ENCODE data around the gene DEPDC1B. TPM values are rescaled to one million over a fixed set of nuclear protein-coding genes. Genes with fewer than 3 reads are reported as not detected.
"Not testable (repeated sequence)": the region's sequence is repeated elsewhere in the genome, so short reads cannot be mapped to it uniquely, and the experiment has no call there.

Gene DEPDC1B
- total RNA-seq, 1 donor from 2014 or later, result 0.74 TPM

DNA sequence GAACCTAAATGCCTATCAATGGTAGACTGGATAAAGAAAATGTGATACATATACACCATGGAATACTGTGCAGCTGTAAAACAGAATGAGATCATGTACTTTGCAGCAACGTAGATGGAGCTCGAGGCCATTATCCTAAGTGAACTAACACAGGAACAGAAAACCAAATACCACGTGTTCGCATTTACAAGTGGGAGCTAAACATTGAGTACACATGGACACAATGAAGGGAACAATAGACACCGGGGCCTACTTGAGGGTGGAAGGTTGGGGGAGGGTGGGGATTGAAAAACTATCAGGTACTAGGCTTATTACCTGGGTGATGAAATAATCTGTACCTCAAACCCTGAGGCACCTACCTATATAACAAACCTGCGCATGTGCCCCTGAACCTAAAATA lies 22.4 kb upstream of the DEPDC1B start:
- no peak for DNase-seq (ENCODE audit: extremely low spot score in 2 of 2)
- no peaks in the 10 kb centered on the region for H3K9me3 ChIP-seq
- no peaks in the 10 kb centered on the region for H3K4me1 ChIP-seq
- no peak overlapping the region for H3K27ac ChIP-seq
- intact Hi-C loops (cut with DNase I), result no loop called here
- no peaks in the 10 kb centered on the region for H3K36me3 ChIP-seq
- TF ChIP-seq, protein P1, sequence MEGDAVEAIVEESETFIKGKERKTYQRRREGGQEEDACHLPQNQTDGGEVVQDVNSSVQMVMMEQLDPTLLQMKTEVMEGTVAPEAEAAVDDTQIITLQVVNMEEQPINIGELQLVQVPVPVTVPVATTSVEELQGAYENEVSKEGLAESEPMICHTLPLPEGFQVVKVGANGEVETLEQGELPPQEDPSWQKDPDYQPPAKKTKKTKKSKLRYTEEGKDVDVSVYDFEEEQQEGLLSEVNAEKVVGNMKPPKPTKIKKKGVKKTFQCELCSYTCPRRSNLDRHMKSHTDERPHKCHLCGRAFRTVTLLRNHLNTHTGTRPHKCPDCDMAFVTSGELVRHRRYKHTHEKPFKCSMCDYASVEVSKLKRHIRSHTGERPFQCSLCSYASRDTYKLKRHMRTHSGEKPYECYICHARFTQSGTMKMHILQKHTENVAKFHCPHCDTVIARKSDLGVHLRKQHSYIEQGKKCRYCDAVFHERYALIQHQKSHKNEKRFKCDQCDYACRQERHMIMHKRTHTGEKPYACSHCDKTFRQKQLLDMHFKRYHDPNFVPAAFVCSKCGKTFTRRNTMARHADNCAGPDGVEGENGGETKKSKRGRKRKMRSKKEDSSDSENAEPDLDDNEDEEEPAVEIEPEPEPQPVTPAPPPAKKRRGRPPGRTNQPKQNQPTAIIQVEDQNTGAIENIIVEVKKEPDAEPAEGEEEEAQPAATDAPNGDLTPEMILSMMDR (IDR thresholded peaks at IDR 0.05), result no peak
- TF ChIP-seq POLR2A (IDR thresholded peaks at IDR 0.05), result no peak
- no peak for TF ChIP-seq POLR2AphosphoS5 (IDR thresholded peaks at IDR 0.05; ENCODE audit: insufficient read depth in 1 of 2, low read depth in 1 of 2)
- no peak overlapping the region for H3K4me3 ChIP-seq
- H3K27me3 ChIP-seq, result no peaks in the 10 kb centered on the region

DNA sequence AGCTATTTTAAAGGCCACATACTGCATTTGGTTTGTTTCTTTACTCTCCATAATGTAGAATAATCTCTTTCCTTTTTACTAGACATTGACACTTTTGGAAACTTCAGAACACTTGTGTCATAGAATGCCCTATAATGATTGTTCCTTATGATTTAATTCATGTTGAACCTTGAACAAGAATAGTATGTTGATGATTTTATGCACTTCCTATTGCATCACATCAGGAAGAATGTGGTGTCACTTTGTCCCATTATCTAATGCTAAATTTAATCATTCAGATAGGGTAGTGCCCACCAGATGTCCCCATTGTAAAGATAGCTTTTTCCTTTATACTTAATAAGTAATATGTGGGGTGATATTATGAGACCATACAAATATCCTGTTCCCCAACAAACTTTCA lies 19.4 kb upstream of the DEPDC1B start:
- H3K4me1 ChIP-seq, result no peaks in the 10 kb centered on the region
- no peak for TF ChIP-seq POLR2AphosphoS5 (IDR thresholded peaks at IDR 0.05; ENCODE audit: insufficient read depth in 1 of 2, low read depth in 1 of 2)
- TF ChIP-seq, protein P1 (IDR thresholded peaks at IDR 0.05), result no peak
- TF ChIP-seq POLR2A (IDR thresholded peaks at IDR 0.05), result no peak
- intact Hi-C loops (cut with DNase I), result no loop called here
- no peaks in the 10 kb centered on the region for H3K9me3 ChIP-seq
- no peaks in the 10 kb centered on the region for H3K27me3 ChIP-seq
- no peaks in the 10 kb centered on the region for H3K36me3 ChIP-seq
- H3K27ac ChIP-seq, result no peak overlapping the region
- no peak for DNase-seq (ENCODE audit: extremely low spot score in 2 of 2)
- no peak overlapping the region for H3K4me3 ChIP-seq

GRCh38 chr5:60718166-60718892 lies 18.4 kb upstream of the DEPDC1B start:
- Histone ChIP-seq H3K27ac (no peak overlapping the region), H3K36me3 (no peaks in the 10 kb centered on the region), H3K27me3 (no peaks in the 10 kb centered on the region), H3K4me1 (no peaks in the 10 kb centered on the region), H3K9me3 (no peaks in the 10 kb centered on the region), H3K4me3 (no peak overlapping the region)
- no peak for DNase-seq (ENCODE audit: extremely low spot score in 2 of 2)
- TF ChIP-seq POLR2A (IDR thresholded peaks at IDR 0.05) (no peak), POLR2AphosphoS5 (IDR thresholded peaks at IDR 0.05; ENCODE audit: insufficient read depth in 1 of 2, low read depth in 1 of 2) (no peak)
- TF ChIP-seq, protein P1 (IDR thresholded peaks at IDR 0.05), result no peak
- intact Hi-C loops (cut with DNase I), result no loop called here

- H3K27me3 ChIP-seq; H3K4me1 ChIP-seq; H3K36me3 ChIP-seq; DNase-seq (ENCODE audit: extremely low spot score in 2 of 2); intact Hi-C loops (cut with DNase I); H3K9me3 ChIP-seq; H3K4me3 ChIP-seq; H3K27ac ChIP-seq: not testable (repeated sequence)
These were observed 15.4 kb upstream of the DEPDC1B start for GRCh38 chr5:60715201-60715928.

DNA sequence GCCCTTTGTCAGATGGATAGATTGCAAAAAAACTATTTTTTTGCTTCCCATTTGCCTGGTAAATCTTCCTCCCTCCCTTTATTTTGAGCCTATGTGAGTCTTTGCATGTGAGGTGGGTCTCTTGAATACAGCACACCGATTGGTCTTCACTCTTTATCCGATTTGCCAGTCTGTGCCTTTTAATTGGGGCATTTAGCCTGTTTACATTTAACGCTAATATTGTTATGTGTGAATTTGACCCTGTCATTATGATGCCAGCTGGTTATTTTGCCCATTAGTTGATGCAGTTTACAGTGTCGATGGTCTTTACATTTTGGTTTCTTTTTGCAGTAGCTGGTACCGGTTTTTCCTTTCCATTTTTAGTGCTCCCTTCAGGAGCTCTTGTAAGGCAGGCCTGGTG lies 13.0 kb upstream of the DEPDC1B start:
- Histone ChIP-seq H3K27me3 (no peaks in the 10 kb centered on the region), H3K36me3 (no peaks in the 10 kb centered on the region), H3K4me3 (no peak overlapping the region), H3K9me3 (no peaks in the 10 kb centered on the region), H3K4me1 (no peaks in the 10 kb centered on the region), H3K27ac (no peak overlapping the region)
- DNase-seq (ENCODE audit: extremely low spot score in 2 of 2), result no peak
- intact Hi-C loops (cut with DNase I), result no loop called here
- TF ChIP-seq POLR2A (IDR thresholded peaks at IDR 0.05), result no peak
- TF ChIP-seq, protein P1 (IDR thresholded peaks at IDR 0.05), result no peak
- TF ChIP-seq POLR2AphosphoS5 (IDR thresholded peaks at IDR 0.05; ENCODE audit: insufficient read depth in 1 of 2, low read depth in 1 of 2), result no peak

DNA sequence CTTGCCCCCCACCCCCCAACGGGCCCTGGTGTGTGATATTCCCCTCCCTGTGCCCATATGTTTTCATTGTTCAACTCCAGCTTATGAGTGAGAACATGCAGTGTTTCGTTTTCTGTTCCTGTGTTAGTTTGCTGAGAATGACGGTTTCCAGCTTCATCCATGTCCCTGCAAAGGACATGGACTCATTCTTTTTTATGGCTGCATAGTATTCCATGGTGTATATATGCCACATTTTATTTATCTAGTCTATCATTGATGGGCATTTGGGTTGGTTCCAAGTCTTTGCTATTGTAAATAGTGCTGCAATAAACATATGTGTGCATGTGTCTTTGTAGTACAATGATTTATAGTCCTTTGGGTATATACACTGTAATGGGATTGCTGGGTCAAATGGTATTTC lies 11.9 kb upstream of the DEPDC1B start:
- H3K4me1 ChIP-seq; H3K27ac ChIP-seq; H3K9me3 ChIP-seq; H3K36me3 ChIP-seq; intact Hi-C loops (cut with DNase I); H3K4me3 ChIP-seq; DNase-seq (ENCODE audit: extremely low spot score in 2 of 2); H3K27me3 ChIP-seq: not testable (repeated sequence)
